Glomerular endothelial cell (primary cell): ENCODE results near the gene WSCD2. TPM values are rescaled to one million over a fixed set of nuclear protein-coding genes. Genes with fewer than 3 reads are reported as not detected.

Experiments used
- DNase-seq: peaks from one replicate; pipeline ENCODE4 v3.0.0-alpha.2; 2011; ENCODE audit warnings: low read depth, low spot score; ENCODE audit errors: extremely low read depth
- total RNA-seq: library from RNA; depleted of rRNA; stranded (reverse); fragments of >200 nt; gene quantifications from 2 replicates; pipeline ENCODE4 v1.2.3, GENCODE V29; 2015

Gene WSCD2
- total RNA-seq, result not detected in 2 replicates

DNA sequence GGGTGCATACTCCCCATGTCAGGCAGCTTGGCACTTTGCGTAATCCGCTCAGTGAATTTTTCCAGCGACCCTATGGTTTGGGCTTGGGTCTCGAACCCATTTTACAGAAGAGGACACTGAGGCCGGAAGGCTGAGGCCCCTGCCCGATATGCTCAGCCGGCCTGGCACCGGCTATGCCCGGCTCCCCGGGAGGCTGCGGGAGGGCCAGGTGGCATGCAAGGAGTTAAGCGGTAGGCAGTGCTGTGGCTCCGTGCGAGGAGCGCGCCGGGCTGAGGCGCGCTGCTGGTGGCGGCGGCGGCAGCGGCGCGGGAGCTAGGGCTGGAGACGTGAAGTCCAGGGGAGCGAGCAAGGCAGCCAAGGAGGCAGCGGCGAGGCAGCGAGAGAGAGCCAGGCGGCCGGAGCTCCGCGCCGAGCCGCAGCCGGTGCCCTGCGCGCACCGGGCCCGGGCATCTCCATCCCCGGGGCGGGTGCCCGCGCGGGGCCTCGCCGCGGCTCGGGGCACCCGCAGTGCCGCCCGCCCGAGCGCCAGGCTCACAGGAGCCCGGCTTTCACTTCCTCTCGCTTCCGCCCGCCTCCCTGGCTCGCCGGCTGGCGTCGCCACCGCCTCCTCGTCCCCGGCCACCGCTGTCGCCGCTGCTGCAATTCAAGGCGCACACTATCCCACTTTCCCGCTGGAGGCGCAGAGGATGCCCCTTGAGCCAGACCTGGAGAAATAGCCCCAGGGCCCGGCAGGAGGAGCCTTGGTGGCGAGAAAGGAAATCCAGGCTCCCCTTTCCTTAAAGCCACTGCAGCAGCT lies at the start of gene WSCD2:
Gene WSCD2, plus strand, starts transcription at position 272 of the 796 bp plus-strand sequence. CDS start 66,545 bp downstream, outside the sequence.
- DNase-seq, result no peak

DNA sequence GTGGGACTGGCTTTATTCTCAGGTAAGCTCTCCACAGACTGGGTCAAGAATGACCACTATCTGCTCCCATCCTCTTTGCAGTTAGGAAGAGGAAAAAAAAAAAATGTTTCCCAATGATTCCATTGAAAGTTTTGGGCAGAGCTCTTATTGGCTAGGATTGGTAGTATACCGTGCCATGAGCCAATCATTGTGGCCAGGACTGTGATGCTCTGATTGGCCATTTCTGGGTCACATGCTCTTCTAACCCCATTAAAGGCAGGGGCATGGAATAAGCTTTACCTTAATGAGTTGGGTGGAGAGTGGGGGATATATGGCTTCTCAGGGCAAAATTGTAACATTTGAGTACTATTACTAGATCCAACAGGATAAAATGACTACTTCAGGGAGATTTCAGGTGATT lies 49.4 kb upstream of the WSCD2 start:
- no peak for DNase-seq

DNA sequence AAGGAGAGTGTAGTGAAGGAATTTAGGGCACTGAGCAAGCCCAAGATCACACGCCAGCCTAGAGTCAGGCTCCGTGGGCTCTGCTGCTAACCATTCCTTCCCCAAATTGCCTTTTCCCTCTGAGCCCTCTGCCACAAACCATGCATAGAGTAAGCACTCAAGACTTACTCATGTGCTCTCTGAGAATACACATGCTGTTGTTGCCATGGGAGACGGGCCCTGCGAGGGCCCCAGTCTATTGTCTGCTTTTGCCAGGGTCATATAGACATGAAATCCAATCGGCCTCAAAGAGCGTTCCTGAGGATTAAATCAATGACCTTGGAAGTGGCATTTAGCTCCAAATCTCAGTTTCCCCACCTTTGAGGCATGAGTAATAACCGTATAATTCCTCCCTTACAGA lies 48.7 kb upstream of the WSCD2 start:
- DNase-seq, result no peak

DNA sequence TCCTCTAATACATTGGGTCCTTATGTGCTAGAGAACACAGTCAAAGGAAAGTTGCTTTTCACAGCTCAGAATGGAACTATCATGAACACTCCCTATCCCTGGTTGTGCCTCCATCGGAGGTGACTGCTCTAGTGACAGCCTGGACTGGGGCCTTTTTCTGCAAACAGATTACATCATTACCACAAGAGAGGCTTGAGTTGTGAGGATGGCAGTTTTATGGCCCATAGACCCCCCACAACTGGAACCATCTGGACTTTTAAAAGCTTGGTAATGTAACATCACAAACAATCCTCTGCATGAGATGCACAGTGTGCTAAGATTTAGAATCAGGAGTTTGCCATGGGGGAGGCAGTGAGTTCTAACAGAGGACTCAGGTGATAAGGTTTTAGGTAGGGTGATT lies 46.6 kb upstream of the WSCD2 start:
- DNase-seq, result no peak

DNA sequence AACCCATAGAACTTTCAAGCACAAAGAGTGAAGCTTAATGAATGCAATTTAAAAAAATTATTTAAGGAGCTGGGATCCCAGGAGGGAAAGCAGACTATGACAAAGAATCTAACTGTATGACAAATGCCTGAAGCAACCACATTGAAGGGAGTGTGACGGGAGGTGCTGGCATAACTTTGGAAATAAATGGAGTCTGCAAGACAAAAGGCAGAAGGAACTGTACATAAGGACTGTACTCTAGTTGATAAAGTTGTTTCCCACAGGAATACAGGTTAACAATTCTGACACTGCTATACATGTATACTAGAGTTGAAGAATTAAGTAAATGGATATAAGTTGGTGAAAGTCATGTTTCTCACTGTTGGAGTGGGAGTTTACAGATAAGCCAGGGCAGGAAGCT lies 41.2 kb upstream of the WSCD2 start:
- DNase-seq, result no peak

DNA sequence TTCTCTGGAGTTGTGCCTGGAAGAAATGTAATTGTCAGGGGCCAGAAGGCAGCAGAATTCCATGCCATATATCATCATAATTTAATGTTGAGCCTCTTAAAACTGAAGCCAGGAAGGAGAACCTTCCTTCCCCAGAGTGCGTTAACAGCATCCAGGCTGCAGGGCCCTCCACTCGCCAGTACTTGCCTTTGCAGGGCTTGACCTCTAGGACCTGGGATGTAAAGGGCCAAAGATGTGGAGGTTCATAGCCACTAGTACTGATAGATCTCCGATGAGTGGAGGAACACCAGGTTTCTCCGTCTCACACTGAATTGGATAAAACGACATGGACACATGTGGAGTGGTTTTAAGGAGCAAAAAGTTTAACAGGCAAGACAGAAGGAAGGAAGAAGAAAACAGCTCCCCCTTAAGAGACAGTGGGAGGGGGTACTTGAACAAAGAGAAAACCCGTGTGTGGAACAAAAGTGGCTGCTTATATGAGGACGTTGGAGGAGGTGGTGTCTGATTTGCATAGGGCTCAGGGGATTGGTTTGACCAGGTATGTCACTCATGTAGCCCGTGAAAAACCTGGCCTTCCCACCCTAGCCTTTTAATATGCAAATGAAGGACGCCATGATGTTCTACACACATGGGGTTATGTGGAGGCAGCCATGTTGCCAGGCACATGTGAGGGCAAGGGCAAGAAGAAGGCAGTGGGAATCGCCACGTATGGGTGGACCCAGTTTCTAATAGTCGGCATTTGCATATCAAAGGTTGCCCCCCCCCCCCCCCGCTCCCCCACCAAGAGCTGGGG lies 38.8 kb upstream of the WSCD2 start:
- no peak for DNase-seq

DNA sequence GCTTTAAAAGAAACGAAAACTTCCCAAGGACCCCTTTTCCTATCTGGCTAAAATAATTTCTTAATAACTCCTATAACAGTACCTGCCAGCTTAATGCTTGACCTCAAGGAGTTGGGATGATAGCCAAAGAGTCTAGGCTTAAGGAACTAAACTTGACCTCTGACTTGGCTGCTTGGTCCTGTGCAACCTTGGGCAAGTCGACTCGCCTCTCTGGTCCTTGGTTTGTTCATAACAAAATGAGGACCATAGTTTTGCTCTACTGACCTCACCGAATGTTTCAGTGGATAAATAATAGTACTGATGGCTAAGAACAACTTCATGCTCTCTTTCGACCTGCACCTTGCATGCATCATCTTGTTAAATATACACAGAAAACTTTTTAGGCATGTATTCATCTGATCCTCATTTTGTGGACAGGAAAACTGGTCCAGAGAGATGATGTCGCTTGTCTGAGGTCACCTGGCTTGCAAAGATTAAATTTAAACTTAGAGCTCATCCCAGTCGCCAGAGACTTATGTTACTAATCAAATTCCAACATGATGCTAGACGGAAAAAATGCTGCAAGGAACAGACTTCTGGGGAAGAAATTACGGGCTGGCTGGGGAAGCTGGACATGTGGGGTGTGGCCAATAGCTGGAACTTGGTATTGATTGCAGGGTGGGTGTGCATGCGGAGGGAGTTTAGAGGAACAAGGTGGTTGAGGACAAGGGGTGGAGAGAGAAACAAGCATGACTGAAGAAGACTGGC lies 38.0 kb upstream of the WSCD2 start:
- DNase-seq, result no peak

DNA sequence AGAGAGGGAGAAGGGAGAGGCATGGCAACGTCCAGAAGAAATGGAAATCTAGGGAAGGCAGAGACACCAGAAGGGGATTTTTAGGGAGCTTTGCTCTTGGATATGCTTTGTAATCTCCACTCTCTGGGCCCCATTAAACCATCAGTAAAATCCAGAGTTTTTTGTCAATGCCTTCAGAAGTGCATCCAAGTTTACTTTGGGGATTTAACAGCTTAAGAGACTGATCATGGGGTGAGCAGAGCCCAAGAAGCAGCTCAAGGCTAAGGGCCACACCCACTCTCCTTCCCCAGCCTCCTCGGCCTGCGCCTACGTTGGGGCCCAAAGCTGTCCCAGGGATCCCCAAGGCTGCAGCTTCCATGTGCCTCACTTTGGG lies 37.4 kb upstream of the WSCD2 start:
- no peak for DNase-seq

DNA sequence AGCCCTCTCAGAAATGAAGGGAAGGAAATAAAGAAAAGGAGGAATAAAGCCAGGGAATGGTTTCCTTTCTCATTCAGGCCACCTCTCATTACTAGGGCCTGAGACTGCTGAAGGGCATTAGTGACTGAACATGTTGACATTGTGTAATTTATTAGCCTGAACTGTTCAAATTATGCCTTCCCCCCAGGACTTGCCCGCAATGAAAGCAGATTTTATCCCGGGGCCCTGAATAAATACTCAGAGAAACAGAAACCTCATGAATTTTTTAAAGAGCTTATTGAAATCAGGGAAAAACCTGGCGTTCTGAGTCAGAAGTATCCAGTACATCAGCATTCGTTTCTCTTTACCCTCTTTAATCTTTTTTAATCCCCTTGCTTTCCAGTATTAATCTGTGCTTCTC lies 35.9 kb upstream of the WSCD2 start:
- DNase-seq, result no peak

DNA sequence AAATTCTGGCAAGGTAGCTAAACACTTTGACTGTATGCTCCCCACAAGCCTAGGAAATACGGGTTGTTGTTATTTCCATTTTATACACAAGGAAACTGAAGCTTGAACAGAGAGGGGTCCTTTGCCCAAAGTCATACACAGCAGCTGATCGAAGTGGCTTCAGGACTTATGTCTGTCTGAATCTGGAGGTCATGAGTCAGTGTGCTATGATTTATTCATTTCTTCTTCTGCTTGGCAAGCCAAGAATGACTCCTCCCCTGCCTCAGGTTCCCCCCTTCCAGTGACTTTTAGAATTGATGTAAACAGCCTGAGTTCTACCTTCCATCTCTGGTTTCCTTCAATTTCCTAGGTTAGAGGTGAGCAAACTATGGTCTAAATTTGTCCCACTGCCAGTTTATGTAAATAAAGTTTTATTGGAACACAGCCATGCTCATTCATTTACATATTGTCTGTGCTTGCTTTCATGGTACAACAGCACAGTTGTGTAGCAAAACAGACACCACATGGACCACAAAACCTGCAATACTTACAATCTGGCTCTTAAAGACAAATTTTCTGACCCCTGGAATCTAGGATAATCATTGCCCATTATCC lies 34.9 kb upstream of the WSCD2 start:
- no peak for DNase-seq

DNA sequence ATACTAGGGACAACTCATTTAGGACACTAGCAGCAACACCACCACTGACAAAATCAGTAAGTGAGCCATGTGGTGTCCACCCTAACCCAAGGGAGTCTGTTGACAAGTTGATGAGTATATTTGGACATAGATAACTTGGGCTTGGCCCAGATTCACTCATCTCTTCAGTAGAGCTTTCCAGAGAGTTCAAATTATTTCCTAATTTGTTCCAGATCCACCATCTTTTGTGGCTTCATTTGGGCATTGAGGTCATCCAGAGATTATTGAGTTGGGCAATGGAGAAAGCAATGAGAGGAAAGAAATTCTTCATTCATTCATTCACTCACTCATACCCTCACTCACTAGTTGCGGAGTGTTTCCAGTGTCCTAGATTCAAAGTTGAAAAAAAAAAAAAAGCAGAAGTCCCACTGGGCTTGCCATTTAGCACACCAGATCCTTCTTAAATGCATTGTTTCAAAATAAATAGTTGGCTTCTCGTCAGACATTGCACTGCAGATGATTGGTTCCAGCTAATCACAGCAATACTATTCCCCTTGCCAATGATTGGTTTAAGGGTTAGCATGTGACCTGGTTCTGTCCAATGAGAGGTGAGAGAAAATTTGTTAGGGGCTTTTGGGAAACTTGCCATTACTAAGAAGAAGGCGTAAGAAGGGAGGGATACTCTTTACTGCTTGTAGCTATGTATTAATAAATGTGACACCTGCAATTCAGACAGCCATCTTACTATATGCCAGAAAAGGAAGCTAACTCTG lies 31.8 kb upstream of the WSCD2 start:
- no peak for DNase-seq

DNA sequence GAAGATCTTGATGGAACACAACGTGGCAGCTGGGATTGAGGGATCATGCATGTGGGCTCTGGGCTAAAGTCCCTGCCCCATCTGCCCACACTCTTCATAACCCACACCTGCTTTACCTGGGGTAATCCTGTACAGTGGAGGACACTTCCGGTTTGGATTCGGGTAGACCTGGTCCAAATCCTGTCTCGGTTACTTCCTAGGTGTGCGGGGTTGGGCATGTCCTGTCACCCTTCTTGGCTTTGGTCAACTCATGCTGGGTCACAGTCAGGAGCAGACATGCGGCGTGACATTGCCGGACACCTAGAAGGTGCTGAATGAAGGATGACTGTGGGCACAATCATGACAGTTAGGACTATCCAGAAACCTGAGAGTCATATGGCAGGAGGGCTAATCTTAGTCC lies 30.7 kb upstream of the WSCD2 start:
- no peak for DNase-seq

DNA sequence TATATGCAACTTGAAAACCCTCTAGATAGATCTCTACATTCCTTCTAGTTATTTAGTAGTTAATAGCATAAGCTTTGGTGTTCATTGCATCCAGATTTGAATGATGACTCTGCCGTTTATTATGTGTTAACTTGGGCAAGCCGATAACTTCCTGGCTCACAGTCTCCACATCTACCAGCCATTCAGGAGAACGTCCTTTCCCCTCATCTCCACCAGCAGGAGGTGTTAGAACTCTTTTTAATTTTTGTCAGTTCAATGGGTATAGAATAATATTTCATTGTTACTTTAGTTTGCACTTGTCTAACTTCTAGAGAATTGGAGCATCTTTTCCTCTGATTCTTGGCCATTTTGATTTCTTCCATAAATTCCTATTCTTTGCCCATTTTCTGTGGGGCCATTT lies 30.0 kb upstream of the WSCD2 start:
- no peak for DNase-seq

DNA sequence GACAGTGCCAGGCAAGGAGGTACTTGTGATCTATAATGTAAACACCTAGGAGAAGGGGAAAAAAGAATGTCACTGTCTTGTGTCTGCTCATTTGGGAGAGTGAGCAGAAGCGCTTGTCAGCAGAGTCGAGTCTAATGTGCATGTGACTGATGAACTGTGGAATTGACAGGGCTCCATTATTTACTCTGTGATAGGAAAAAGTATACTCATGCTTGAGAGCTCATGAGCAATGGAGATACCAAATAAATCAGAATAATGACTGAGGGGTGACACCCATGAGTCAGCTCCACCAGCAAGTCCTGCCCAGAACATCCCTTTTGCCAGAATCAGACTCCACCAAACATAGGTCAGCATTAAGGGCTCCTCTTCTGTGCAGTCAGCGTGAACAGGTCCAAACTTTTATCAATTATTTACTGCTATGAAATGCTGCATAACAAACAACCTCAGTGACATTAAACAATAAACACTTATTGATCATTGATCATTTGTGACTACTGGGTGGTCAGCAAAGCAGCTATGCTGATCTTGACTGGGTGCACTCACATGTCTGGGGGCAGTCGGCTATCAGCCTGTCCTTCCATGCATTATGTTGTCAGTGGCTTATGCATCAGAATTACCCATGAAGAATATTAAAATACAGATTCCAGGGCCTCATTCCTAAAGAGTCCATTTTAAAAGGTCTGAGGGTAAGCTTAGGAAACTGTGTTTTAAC lies 29.2 kb upstream of the WSCD2 start:
- no peak for DNase-seq

DNA sequence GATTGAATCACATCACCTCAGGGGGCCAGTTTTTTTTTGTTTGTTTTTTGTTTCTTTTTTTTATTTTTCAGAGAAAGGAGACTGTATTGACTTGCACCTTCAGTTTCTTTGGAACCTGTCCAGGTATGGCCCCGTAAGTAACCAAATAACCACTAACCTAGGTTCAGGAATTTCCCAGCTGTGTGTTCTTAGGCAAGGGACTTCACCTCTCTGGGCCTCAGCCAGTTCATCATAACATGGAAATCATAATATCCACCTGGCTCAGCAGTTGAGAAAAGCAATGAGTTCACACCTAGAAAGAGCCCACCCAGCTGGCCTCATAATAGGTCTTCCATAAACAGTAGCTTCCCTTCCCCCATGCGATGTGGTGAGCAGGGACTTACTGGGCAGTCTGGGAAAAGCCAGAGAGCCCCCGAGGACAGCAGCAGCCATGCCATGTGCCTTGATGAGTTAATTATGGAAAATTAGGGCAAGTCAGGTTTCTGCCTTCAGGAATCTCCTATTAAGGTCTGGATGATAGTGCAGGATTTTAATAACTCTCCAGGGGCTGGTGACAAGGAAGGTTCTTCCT lies 27.4 kb upstream of the WSCD2 start:
- no peak for DNase-seq

DNA sequence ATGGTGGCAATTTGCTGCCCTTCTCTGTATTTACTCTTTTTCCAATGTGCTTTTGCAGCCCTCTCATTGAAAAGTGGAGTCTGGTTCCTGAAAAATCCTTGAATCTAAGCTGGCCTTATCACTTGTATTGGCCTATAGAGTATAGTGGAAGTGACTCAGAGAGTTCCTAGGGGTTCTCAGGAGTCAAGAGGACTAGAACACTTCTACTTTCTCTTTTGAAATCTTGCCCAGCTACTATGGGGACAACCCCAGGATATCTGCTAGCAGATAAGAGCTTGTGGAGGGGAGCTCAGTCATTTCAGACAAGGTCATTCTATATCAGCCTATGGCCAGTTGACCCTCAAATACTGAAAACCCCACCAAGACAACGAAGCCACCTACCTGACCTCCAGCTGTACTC lies 26.7 kb upstream of the WSCD2 start:
- no peak for DNase-seq

DNA sequence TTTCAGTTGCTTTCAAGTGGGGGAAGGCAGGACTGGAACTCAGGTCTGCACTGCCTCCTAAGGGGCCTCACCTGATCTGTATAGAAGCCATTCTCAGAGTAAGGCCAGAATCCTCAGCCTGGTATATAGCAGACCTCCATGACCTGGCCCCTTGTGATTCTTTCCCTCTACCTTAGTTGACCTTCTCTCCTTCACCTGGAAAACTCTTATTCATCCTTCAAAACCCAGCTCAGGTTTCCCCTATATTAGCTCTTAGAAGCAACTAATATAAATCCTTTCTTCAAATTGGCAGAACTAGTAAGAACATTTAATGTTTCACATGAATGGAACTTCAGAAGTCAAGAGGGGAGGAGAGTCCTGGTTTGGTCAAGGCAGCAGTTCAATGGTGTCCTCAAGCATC lies 26.0 kb upstream of the WSCD2 start:
- no peak for DNase-seq

DNA sequence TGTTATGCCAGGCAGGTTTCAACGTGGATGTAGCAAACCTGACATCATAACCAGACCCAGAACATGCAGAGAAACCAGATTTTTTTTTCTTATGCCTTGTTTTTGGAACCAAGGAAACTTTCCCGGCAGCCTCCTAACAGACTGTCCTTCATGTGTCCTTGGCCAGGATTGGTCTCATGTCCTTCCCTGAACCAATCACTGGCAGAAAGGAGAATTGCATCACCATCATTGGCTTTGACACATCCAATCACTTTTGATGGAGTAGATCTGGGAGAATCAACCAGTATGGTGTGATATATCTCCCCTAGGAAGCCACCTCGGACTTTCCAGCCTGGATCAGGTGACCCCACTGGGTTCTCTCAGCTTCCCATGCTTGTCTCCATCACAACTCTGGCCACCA lies 25.6 kb upstream of the WSCD2 start:
- no peak for DNase-seq

DNA sequence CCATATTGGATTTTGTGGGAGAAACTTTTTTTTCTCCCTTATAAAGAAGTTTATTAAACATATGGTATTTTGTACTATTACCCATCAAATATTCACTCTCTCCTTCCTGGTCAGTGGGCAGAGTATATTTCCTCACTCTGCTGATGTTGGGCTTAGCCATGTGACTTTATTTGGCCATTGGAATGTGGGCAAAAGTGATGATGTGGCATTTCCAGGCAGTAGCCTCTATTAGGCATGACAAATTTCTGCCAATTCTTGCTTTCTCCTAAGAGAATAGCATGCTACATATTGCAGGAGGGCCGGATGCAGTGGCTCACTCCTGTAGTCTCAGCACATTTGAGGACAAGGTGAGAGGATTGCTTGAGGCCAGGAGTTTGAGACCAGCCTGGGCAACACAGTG lies 24.4 kb upstream of the WSCD2 start:
- DNase-seq, result no peak

DNA sequence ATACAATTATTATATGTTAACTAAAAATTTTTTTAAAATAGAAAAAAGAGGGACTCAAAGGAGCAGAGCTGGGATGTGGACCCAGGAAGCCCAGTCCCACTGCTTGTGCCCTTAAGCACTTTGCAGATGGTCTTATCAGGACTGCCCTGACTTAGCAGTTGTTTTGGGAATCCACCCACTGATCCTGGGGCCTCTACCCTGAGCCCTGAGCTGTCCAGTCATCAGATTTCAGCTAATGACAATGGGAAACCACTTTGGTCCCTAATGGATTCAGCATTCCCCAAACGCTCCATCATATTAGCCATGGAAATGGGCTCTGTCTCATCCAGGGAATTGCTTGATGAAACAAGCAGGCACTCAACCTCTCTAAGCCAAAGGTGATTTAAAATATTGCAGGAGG lies 22.5 kb upstream of the WSCD2 start:
- DNase-seq, result no peak
